Left lung (tissue), 10 donors: ENCODE measurements around the gene CETP. TPM values are rescaled to one million over a fixed set of nuclear protein-coding genes. Genes with fewer than 3 reads are reported as not detected.
A peak's percentile ranks its signal among the peaks of the same experiment; 100 is the strongest.
"Not testable (repeated sequence)": the region's sequence is repeated elsewhere in the genome, so short reads cannot be mapped to it uniquely, and the experiment has no call there.

Experiments used
- ATAC-seq: fragments of 200-7000 bp; cut with Tn5 transposase; one replicate; pipeline ENCODE4 v1.9.1; 2020; ENCODE audit warnings: moderate library complexity
- DNase-seq, 4 donors: peaks; one replicate each; pipeline ENCODE4 v3.0.0-alpha.2; 2013 to 2020
- H3K27ac ChIP-seq, 2 donors: fragments of 200-600 bp; sonication (generic) in 1 of 2; one replicate each; pipeline versions ENCODE4 v1.5.0 to v1.8.0; 2020 to 2021
- H3K27me3 ChIP-seq, 2 donors: fragments of 200-600 bp; sonication (generic) in 1 of 2; one replicate each; pipeline versions ENCODE4 v1.5.0 to v1.8.0; 2020 to 2021
- H3K36me3 ChIP-seq, 2 donors: fragments of 200-600 bp; sonication (generic) in 1 of 2; one replicate each; pipeline versions ENCODE4 v1.5.0 to v1.8.0; 2020 to 2021
- H3K4me1 ChIP-seq, 2 donors: fragments of 200-600 bp; one replicate each; pipeline ENCODE4 v1.8.0; 2021
- H3K4me3 ChIP-seq, 2 donors: fragments of 200-600 bp; sonication (generic) in 1 of 2; one replicate each; pipeline versions ENCODE4 v1.5.0 to v1.8.0; 2020 to 2021; ENCODE audit warnings: mild to moderate bottlenecking in 1 of 2
- H3K9me3 ChIP-seq, 2 donors: fragments of 200-600 bp; sonication (generic) in 1 of 2; one replicate each; pipeline versions ENCODE4 v1.5.0 to v1.8.0; 2020 to 2021
- intact Hi-C, 2 donors: fragments of 100-400 bp; cut with DNase I; formaldehyde crosslinking; loops; one replicate each; pipeline versions ENCODE4 v1.11.2 to v1.14.2; 2022
- polyA plus RNA-seq, 6 donors: library from polyadenylated mRNA; unstranded; fragments of 120-200 nt; gene quantifications; one replicate each; pipeline ENCODE4 v1.2.1, GENCODE V29; 2013; ENCODE audit not compliant: insufficient read length in 6 of 6
- total RNA-seq, 2 donors: library from RNA; stranded (reverse); fragmentation: NEBNext Ultra II Directional; extraction: Animal tissue kit (Norgen Biotek cat#: 25700); gene quantifications; one replicate each; pipeline ENCODE4 v1.2.1, GENCODE V29; 2021
- TF ChIP-seq, protein P1 (sequence below), 2 donors: fragments of 200-600 bp; sonication (generic) in 1 of 2; IDR thresholded peaks; one replicate each; pipeline versions ENCODE4 v1.5.0 to v1.8.0; 2021; ENCODE audit warnings: antibody characterized with exemption in 2 of 2
- donor health status: DM: no; HTN: yes; CAD: no.
- donor health status: DM: no; HTN: no; CAD: no.

Gene CETP
- total and polyA plus RNA-seq, 8 donors, result 0.58 to 15.2 (median 12.8) TPM

DNA sequence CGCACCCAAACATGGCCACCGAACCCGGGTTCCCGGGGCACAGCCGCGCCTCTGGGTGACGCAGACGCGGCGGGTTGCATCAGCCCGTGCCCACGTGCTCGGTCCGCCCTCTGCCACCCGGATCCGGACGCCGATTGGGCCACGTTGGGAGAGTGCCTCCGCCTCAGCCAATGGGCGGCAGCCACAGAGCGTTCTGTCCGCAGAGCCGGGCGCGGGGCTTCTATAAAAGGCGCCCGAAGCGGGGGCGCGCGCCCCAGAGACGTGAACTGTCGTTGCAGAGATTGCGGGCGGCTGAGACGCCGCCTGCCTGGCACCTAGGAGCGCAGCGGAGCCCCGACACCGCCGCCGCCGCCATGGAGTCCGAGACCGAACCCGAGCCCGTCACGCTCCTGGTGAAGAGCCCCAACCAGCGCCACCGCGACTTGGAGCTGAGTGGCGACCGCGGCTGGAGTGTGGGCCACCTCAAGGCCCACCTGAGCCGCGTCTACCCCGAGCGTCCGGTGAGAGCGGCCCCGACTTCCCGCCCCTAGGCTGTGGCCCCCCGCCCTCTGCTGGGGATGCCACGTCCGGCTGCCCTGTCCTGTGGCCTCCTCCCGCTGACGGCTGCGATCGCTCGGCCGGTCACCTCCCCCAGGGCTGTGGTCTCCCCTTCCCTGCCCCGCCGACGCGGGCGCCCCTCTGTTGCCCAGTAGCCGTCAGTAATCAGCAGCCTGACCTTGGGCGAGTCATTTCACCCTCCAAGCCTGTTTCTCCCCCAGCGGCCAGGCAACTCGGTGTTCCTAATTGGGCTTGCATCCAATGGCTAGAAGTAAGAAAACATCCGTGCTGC lies 29.6 kb upstream of the CETP start, which contains the start of gene HERPUD1:
Gene HERPUD1, plus strand, starts transcription at position 251 of the 829 bp plus-strand sequence. Its CDS starts 103 bp downstream, at position 354.
- ATAC-seq (peak; percentile 93), DNase-seq (peak; percentile 97 to 99 (median 98))
- H3K4me3 ChIP-seq, result peak within 1 kb of the TSS; percentile 98
- H3K36me3 ChIP-seq, result peaks cover 6 to 30% of the 10 kb centered on the region in 2 donors
- H3K9me3 ChIP-seq, result no peaks in the 10 kb centered on the region
- peak within 1 kb of the TSS; percentile 99 to 100 for H3K27ac ChIP-seq
- intact Hi-C loops, result no loop called here
- H3K27me3 ChIP-seq, result no peaks in the 10 kb centered on the region
- H3K4me1 ChIP-seq, result peaks cover 16 to 50% of the 10 kb centered on the region in 2 donors
- TF ChIP-seq, protein P1, sequence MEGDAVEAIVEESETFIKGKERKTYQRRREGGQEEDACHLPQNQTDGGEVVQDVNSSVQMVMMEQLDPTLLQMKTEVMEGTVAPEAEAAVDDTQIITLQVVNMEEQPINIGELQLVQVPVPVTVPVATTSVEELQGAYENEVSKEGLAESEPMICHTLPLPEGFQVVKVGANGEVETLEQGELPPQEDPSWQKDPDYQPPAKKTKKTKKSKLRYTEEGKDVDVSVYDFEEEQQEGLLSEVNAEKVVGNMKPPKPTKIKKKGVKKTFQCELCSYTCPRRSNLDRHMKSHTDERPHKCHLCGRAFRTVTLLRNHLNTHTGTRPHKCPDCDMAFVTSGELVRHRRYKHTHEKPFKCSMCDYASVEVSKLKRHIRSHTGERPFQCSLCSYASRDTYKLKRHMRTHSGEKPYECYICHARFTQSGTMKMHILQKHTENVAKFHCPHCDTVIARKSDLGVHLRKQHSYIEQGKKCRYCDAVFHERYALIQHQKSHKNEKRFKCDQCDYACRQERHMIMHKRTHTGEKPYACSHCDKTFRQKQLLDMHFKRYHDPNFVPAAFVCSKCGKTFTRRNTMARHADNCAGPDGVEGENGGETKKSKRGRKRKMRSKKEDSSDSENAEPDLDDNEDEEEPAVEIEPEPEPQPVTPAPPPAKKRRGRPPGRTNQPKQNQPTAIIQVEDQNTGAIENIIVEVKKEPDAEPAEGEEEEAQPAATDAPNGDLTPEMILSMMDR (IDR thresholded peaks at IDR 0.05), result peak in 1 of 2 donors; percentile 8

DNA sequence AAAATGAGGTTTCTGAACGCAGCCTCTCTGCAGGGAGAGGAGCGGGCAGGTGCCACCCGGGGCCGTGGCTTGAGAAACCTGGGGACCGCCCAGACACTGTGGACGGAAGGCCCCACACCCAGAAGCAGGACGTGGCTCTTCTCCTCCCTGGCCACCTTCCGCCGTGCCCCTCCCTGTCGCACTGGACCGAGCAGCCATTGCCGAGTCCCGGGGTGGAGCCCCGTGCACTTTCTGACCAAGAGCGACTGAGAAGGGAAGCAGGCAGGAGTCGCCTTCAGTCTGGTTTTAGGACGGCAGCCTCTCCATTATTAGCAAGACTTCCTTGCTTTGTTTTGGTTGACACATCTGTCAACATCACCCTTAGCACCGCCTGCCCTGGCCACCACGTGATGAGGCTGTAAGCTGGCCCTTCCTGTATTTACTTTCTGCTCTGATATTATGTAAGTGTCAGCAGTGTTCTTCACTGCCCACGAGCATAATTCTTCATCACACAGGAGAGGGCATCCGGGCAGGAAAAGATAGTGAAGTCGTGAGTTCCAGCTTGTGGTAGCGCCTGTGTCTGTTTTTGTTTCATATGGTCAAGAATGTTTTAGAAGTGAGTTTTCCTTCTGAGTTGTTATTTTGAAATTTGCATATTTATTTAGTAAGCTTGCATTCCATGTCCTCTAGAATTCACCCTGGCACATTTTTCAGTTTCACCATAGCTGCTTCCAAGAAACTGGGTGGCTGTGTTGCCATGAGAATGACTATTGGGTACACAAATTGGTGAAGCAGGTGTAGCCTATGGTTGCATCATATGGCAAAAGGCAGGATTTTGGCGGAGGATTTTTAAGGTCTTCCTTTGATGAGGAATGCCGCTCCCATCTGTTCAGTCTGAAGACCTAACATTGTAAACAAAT lies 28.8 kb upstream of the CETP start:
- DNase-seq (peak; percentile 68 to 94 (median 88)), ATAC-seq (peak; percentile 70)
- Histone ChIP-seq H3K4me1 (peaks cover 16 to 59% of the 10 kb centered on the region in 2 donors), H3K4me3 (peak overlapping the region; percentile 98), H3K9me3 (no peaks in the 10 kb centered on the region), H3K27ac (peak overlapping the region; percentile 99 to 100), H3K27me3 (no peaks in the 10 kb centered on the region), H3K36me3 (peaks cover 9 to 39% of the 10 kb centered on the region in 2 donors)
- TF ChIP-seq, protein P1 (IDR thresholded peaks at IDR 0.05), result no peak
- intact Hi-C loops, result no loop called here

DNA sequence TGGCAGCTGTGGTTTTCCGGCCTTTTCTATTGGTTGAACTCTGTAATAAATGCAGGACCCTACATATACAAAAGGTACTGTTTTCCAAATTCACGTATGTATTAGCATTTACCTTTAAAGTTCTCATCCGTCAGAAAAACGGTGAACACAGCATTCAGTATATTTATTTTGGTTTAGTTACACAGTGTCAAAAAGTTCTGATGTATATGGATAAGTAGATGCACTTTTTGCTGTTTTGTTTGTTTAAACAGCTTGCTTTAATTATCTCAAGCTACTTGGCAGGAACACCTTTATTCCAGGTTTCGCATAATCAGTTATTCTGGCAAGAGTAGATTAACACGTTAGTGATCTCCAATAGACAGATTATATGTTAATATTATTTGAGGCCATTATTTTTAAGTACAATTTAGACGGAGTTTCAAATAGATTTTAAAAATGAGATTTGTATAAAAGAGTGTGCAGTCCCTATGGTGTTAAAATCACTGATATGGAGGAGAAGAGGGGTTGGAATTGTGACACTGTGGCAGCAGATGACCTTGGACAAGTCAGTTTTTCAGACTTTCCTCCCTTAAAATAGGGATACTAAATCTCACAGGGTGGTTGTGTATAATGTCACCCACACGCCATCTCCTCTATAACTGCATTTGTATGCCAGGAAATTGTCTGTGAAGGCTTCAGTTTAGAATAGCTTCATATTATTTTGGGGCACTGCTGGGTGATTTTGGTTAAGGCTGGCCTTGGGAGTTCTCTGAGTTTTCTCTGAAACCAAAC lies 27.7 kb upstream of the CETP start:
- H3K4me3 ChIP-seq, result peak overlapping the region; percentile 98
- no peak for ATAC-seq
- intact Hi-C loops, result no loop called here
- no peak for DNase-seq
- TF ChIP-seq, protein P1 (IDR thresholded peaks at IDR 0.05), result no peak
- no peaks in the 10 kb centered on the region for H3K9me3 ChIP-seq
- H3K36me3 ChIP-seq, result peaks cover 9 to 50% of the 10 kb centered on the region in 2 donors
- H3K27me3 ChIP-seq, result no peaks in the 10 kb centered on the region
- H3K4me1 ChIP-seq, result peaks cover 21 to 69% of the 10 kb centered on the region in 2 donors
- peak overlapping the region; percentile 99 to 100 for H3K27ac ChIP-seq

DNA sequence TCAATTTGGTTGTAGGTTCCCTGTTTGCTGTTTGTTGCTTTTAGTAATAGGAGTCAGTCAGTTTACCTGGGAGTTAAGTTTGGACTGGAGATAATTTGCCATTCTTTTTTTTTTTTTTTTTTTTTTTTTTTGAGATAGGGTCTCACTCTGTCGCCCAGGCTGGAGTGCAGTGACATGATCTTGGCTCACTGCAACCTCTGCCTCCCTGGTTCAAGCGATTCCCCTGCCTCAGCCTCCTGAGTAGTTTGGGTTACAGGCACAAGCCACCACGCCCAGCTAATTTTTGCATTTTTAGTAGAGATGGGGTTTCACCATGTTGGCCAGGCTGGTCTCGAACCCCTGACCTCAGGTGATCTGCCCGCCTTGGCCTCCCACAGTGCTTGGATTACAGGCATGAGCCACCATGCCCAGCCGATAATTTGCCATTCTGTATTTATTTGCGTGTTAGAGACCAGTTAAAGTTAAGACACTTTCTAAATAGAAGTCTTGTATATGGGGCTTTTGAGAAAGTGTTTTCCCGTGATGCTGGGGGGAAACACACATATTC lies 27.1 kb upstream of the CETP start:
- intact Hi-C loops, result not testable (repeated sequence)

DNA sequence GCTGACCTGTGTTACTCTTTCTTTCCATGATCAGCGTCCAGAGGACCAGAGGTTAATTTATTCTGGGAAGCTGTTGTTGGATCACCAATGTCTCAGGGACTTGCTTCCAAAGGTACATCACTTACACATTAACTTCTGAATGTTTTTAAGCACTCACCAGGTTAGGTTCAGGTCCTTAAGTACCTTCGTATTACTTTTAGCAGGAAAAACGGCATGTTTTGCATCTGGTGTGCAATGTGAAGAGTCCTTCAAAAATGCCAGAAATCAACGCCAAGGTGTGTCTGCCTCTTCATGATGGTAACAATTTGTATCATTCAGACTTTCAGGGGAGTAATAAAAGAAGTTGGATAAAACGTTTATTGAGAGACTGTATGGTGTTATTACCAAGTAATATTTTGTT lies 26.5 kb upstream of the CETP start:
- intact Hi-C loops, result no loop called here
- Histone ChIP-seq H3K4me1 (peaks cover 21 to 81% of the 10 kb centered on the region in 2 donors), H3K36me3 (peaks cover 9 to 61% of the 10 kb centered on the region in 2 donors), H3K9me3 (no peaks in the 10 kb centered on the region), H3K4me3 (peak overlapping the region in 1 of 2 donors; percentile 98), H3K27me3 (no peaks in the 10 kb centered on the region), H3K27ac (peak overlapping the region in 1 of 2 donors; percentile 50)
- TF ChIP-seq, protein P1 (IDR thresholded peaks at IDR 0.05), result no peak
- ATAC-seq (no peak), DNase-seq (no peak)

More for the DNA sequence above, 27.1 kb upstream of the CETP start:
- peaks cover 21 to 76% of the 10 kb centered on the region in 2 donors for H3K4me1 ChIP-seq
- not testable (repeated sequence) for DNase-seq, H3K9me3 ChIP-seq, H3K27me3 ChIP-seq, ATAC-seq
- peak overlapping the region; percentile 98 for H3K4me3 ChIP-seq
- H3K27ac ChIP-seq, result peak overlapping the region; percentile 20 to 50
- peaks cover 9 to 56% of the 10 kb centered on the region in 2 donors for H3K36me3 ChIP-seq
